Parietal lobe (tissue), 1 donor: ENCODE results near the gene C2orf76. TPM values are rescaled to one million over a fixed set of nuclear protein-coding genes. Genes with fewer than 3 reads are reported as not detected.

Experiments used
- total RNA-seq: library from RNA; depleted of rRNA; stranded (reverse); fragments of >200 nt; gene quantifications from one replicate; pipeline ENCODE4 v1.2.3, GENCODE V29; 2014

The C2orf76 gene
- total RNA-seq, result 8.8 TPM

DNA sequence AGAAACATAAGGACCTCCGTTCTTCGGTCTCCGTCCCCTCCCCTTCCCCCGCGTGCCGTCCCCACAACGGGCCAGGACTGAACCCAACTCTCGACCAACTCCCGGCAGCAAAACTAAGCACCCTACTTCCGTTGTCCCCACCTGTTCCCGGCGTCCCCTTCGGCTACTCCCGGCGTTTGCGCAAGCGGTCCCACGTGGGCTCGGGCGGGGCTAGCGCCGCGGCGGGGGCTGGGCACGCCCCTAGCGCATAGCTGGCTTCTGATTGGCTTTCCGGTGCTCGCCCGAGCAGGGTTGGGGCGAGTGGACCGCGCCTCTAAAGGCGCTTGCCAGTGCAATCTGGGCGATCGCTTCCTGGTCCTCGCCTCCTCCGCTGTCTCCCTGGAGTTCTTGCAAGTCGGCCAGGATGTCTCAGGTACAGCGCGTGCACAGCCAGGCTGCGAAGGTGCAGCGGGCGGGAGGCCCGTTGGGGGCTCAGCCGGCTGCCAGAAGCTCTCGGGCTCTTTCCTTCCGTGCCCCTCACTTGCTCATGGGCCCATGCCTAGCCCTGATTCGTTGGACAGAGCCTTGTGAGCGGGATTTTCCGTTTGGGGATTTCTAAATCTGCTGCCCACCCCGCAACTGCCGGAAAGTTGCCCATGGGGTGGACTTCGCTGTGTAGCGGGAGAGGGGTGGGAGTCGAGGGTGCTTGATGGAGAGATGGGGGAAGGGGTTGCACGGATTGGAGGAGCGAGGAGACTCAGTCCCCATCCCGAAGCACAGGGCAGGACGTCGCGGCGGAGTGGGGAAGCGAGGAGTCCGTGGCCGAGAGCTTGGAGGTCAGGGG, at the start of gene C2orf76, which contains the start of gene DBI:
C2orf76 (minus strand) TSS at position 186 of the 823 bp plus-strand sequence. CDS start 26,875 bp downstream, outside the sequence.
DBI (plus strand) TSS at position 329 of the 823 bp plus-strand sequence; CDS start at position 404, 75 bp downstream.

Other genes with a start within 250 kb of the C2orf76 start
- gene C1QL2, start 208.1 kb downstream of the C2orf76 start, total RNA-seq, result 1.6 TPM
- gene STEAP3, start 143.0 kb downstream of the C2orf76 start, total RNA-seq, result not detected
- 41.6 TPM for gene DBI, start 143 bp upstream of the C2orf76 start, total RNA-seq
- gene TMEM37, start 65.0 kb upstream of the C2orf76 start, total RNA-seq, result not detected
- not detected for gene SCTR, start 157.6 kb upstream of the C2orf76 start, total RNA-seq
- 11.3 TPM for gene CFAP221, start 177.6 kb upstream of the C2orf76 start, total RNA-seq